Stimulated activated CD4-positive, alpha-beta T cell treated with anti-CD3 and anti-CD28 coated beads, Interleukin-15, amount 100 ng/mL, for 48 hours (primary cell): ENCODE data around the gene SERPINI2.
"Not testable (repeated sequence)": the region's sequence is repeated elsewhere in the genome, so short reads cannot be mapped to it uniquely, and the experiment has no call there.

Source experiments
- DNase-seq, 2 donors: peaks; one replicate each; pipeline ENCODE4 v3.0.0-alpha.2; 2020; ENCODE audit warnings: low read depth in 2 of 2

SERPINI2 gene

GRCh38 chr3:167450675-167451074 is 23.2 kb downstream of the SERPINI2 start:
- DNase-seq = no peak

GRCh38 chr3:167450195-167450594 is 23.6 kb downstream of the SERPINI2 start:
- no peak for DNase-seq

- DNase-seq = no peak
Measured at GRCh38 chr3:167445491-167445890, 28.4 kb downstream of the SERPINI2 start.

GRCh38 chr3:167441256-167441655 is 32.6 kb downstream of the SERPINI2 start:
- no peak for DNase-seq

GRCh38 chr3:167437428-167438139 is 36.3 kb downstream of the SERPINI2 start:
- DNase-seq = no peak

- not testable (repeated sequence) for DNase-seq
Measured at GRCh38 chr3:167426962-167427361, 46.9 kb downstream of the SERPINI2 start.

GRCh38 chr3:167422396-167422795 is 51.4 kb downstream of the SERPINI2 start:
- DNase-seq = not testable (repeated sequence)

GRCh38 chr3:167409611-167410010 is 64.2 kb downstream of the SERPINI2 start:
- DNase-seq = no peak

GRCh38 chr3:167406876-167407492 is 66.9 kb downstream of the SERPINI2 start:
- no peak for DNase-seq

- DNase-seq = no peak
Measured at GRCh38 chr3:167397826-167398225, 76.0 kb downstream of the SERPINI2 start.

- no peak for DNase-seq
Measured at GRCh38 chr3:167396075-167396474, 77.8 kb downstream of the SERPINI2 start.

- DNase-seq = no peak
Measured at GRCh38 chr3:167394003-167394402, 79.8 kb downstream of the SERPINI2 start.
